ENCODE results near the gene NKIRAS2. TPM values are rescaled to one million over a fixed set of nuclear protein-coding genes. Genes with fewer than 3 reads are reported as not detected.

The NKIRAS2 gene
- total RNA-seq, 2 donors from 2014 or later, result 48.0 to 51.2 TPM

DNA sequence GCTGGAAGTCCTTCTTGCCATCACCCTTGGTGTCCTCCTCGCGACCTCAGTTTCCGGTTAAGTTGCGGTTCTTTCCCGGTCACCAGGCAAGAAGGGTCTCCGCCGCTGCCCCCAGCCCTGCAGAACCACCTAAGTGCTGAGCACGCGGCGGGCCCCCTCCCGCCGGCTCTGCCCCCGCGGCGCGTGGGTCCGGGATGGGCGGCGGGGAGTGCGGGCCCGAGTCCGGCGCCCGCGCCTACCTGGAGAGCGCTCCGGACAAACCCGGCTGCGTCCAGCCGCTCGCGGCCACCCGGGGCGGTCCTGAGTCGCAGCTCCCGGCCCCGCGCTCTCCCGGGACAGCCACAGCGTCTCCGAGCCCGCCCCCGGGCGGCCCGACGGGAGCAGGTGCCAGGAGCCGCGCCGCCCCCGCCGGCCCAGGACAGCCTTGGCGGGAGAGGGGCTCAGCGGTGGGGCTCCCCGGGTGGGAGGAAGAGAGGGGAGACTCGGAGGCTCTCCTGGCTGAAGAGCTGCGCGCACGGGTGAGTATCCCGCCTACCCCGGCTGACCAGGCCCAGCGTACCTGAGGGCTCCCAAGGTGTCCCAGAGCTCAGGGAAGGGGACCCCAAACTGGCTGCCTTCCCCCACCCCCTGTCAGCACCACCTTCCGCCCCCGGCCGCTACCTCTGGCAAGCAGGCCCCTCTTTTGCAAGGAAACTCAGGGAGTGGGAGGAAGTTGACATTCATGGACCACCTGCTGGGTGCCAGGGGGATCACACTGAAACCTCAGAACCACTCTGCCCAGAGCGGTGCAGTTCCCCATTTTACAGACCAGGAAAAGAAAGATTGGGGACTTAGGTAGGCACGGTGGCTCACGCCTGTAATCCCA lies 52.7 kb downstream of the NKIRAS2 start:
- 10 to 23% methylated on average over 14 to 67 of the region's 67 CpGs for WGBS, 2 experiments (ENCODE audit: insufficient coverage in 1 of 2, insufficient read length in 1 of 2)
- no peak overlapping the region for H3K27ac Mint-ChIP-seq
- H3K4me1 ChIP-seq (ENCODE audit: control insufficient read depth, insufficient read depth, low read length), result no peaks in the 10 kb centered on the region
- H3K9me3 ChIP-seq (ENCODE audit: control insufficient read depth, low read length), result no peaks in the 10 kb centered on the region
- no peak overlapping the region for H3K9ac ChIP-seq (ENCODE audit: extremely low read depth, low read length, poor library complexity, severe bottlenecking)
- H3K4me3 ChIP-seq (ENCODE audit: low read length), result peak overlapping the region; percentile 75
- H3K4me1 Mint-ChIP-seq, result peaks cover 3% of the 10 kb centered on the region
- H3K36me3 Mint-ChIP-seq (ENCODE audit: low read depth), result no peaks in the 10 kb centered on the region
- H3K36me3 ChIP-seq (ENCODE audit: control insufficient read depth, insufficient read depth, low read length), result no peaks in the 10 kb centered on the region
- DNase-seq, result peak; percentile 84
- TF ChIP-seq, protein P1, sequence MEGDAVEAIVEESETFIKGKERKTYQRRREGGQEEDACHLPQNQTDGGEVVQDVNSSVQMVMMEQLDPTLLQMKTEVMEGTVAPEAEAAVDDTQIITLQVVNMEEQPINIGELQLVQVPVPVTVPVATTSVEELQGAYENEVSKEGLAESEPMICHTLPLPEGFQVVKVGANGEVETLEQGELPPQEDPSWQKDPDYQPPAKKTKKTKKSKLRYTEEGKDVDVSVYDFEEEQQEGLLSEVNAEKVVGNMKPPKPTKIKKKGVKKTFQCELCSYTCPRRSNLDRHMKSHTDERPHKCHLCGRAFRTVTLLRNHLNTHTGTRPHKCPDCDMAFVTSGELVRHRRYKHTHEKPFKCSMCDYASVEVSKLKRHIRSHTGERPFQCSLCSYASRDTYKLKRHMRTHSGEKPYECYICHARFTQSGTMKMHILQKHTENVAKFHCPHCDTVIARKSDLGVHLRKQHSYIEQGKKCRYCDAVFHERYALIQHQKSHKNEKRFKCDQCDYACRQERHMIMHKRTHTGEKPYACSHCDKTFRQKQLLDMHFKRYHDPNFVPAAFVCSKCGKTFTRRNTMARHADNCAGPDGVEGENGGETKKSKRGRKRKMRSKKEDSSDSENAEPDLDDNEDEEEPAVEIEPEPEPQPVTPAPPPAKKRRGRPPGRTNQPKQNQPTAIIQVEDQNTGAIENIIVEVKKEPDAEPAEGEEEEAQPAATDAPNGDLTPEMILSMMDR (conservative IDR thresholded peaks at IDR 0.05), result peak; percentile 34
- H3K4me3 Mint-ChIP-seq, result peak overlapping the region; percentile 48
- no peak overlapping the region for H3K27ac ChIP-seq (ENCODE audit: low read depth, low read length)
- H3K9me3 Mint-ChIP-seq, result no peaks in the 10 kb centered on the region
- H3K27me3 ChIP-seq (ENCODE audit: control insufficient read depth, insufficient read depth, low read length, poor library complexity, severe bottlenecking), result peaks cover 32% of the 10 kb centered on the region
- H3K27me3 Mint-ChIP-seq (ENCODE audit: insufficient read depth), result peaks cover 32% of the 10 kb centered on the region

Other genes with a start within 250 kb of the NKIRAS2 start
- 100 to 1,000 TPM; 112 to 167 TPM for gene JUP, start 233.4 kb upstream of the NKIRAS2 start, total RNA-seq
- 10 to 100 TPM; 23.9 to 40.6 TPM for gene P3H4, start 208.1 kb upstream of the NKIRAS2 start, total RNA-seq
- 100 to 1,000 TPM; 179 to 291 TPM for gene FKBP10, start 207.1 kb upstream of the NKIRAS2 start, total RNA-seq
- gene NT5C3B, start 183.9 kb upstream of the NKIRAS2 start, total RNA-seq, result 10 to 100 TPM; 65.2 to 79.5 TPM
- gene KLHL10, start 182.3 kb upstream of the NKIRAS2 start, total RNA-seq, result under 1 TPM in 1 of 2 donors, not detected in 1; 0.15 TPM
- gene KLHL11, start 154.7 kb upstream of the NKIRAS2 start, total RNA-seq, result 10 to 100 TPM; 13.3 to 15.9 TPM
- 100 to 1,000 TPM; 261 to 304 TPM for gene ACLY, start 101.1 kb upstream of the NKIRAS2 start, total RNA-seq
- gene ODAD4, start 89.5 kb upstream of the NKIRAS2 start, total RNA-seq, result 1 to 10 TPM; 3.9 to 4.7 TPM
- 10 to 100 TPM; 64.3 to 79.6 TPM for gene CNP, start 53.3 kb upstream of the NKIRAS2 start, total RNA-seq
- gene DNAJC7, start 2.7 kb upstream of the NKIRAS2 start, total RNA-seq, result 100 to 1,000 TPM; 112 to 116 TPM
- gene C17orf113, start 30.5 kb downstream of the NKIRAS2 start, total RNA-seq, result 1 to 10 TPM; 1.7 to 2.9 TPM
- 1 to 10 TPM; 1.4 to 2.1 TPM for gene ZNF385C, start 78.4 kb downstream of the NKIRAS2 start, total RNA-seq
- under 1 TPM; 0.38 to 0.48 TPM for gene DHX58, start 92.6 kb downstream of the NKIRAS2 start, total RNA-seq
- gene KAT2A, start 101.3 kb downstream of the NKIRAS2 start, total RNA-seq, result 10 to 100 TPM; 48.0 to 57.6 TPM
- gene HSPB9, start 102.7 kb downstream of the NKIRAS2 start, total RNA-seq, result under 1 TPM in 1 of 2 donors, not detected in 1; 0.22 TPM
- 10 to 100 TPM; 61.0 to 67.8 TPM for gene RAB5C, start 134.9 kb downstream of the NKIRAS2 start, total RNA-seq
- gene KCNH4, start 161.1 kb downstream of the NKIRAS2 start, total RNA-seq, result not detected
- not detected for gene HCRT, start 165.4 kb downstream of the NKIRAS2 start, total RNA-seq
- gene GHDC, start 174.4 kb downstream of the NKIRAS2 start, total RNA-seq, result 1 to 10 TPM; 4.4 to 8.4 TPM

Data from endodermal cell (in vitro differentiated cells).